Gastroesophageal sphincter (tissue), 4 donors: Measurements from ENCODE around the gene TRMT10C. TPM values are rescaled to one million over a fixed set of nuclear protein-coding genes. Genes with fewer than 3 reads are reported as not detected.

Source experiments
- ATAC-seq: fragments of 150-250 bp; one replicate; pipeline ENCODE4 v1.9.1; 2016; ENCODE audit warnings: mild to moderate bottlenecking, moderate library complexity
- H3K27ac ChIP-seq, 4 donors: fragments of 200-600 bp; sonication (generic) in 3 of 4; 1 replicate in 3 of 4; 2 replicates in 1 of 4; pipeline ENCODE4 v1.5.1; 2016 to 2019
- H3K27me3 ChIP-seq: fragments of 200-600 bp; sonication (generic); one replicate; pipeline ENCODE4 v1.5.1; 2019
- H3K36me3 ChIP-seq, 2 donors: fragments of 200-600 bp; sonication (generic); one replicate each; pipeline ENCODE4 v1.5.1; 2019; ENCODE audit warnings: control low read depth in 1 of 2
- H3K4me1 ChIP-seq, 3 donors: fragments of 200-600 bp; sonication (generic); 1 replicate in 2 of 3; 2 replicates in 1 of 3; pipeline ENCODE4 v1.5.1; 2016 to 2019; ENCODE audit warnings: control low read depth in 2 of 3
- H3K4me3 ChIP-seq, 2 donors: fragments of 200-600 bp; sonication (generic); one replicate each; pipeline ENCODE4 v1.5.1; 2019; ENCODE audit warnings: mild to moderate bottlenecking in 1 of 2, moderate library complexity in 1 of 2
- H3K9me3 ChIP-seq, 3 donors: fragments of 200-600 bp; sonication (generic); one replicate each; pipeline ENCODE4 v1.5.1; 2017 to 2019; ENCODE audit warnings: control low read depth in 2 of 3
- EP300 ChIP-seq: sonication (generic); formaldehyde crosslinking; IDR thresholded peaks from one replicate; pipeline ENCODE4 v1.6.1; 2017; ENCODE audit warnings: antibody characterized with exemption, mild to moderate bottlenecking
- POLR2A ChIP-seq, 2 donors: fragments of 450-650 bp; IDR thresholded peaks; one replicate each; pipeline ENCODE4 v1.6.1; 2017; ENCODE audit warnings: antibody characterized with exemption in 2 of 2, mild to moderate bottlenecking in 2 of 2, moderate library complexity in 1 of 2
- POLR2AphosphoS5 ChIP-seq: sonication (generic); formaldehyde crosslinking; IDR thresholded peaks from one replicate; pipeline ENCODE4 v1.6.1; 2017; ENCODE audit warnings: antibody characterized with exemption
- WGBS, 2 donors: methylation state at CpG; one replicate each; pipeline ENCODE4 v1.1.5; 2018; ENCODE audit warnings: low coverage in 1 of 2; 5-methylcytosine and 5-hydroxymethylcytosine counted together
- total RNA-seq, 4 donors: library from RNA; depleted of rRNA; stranded (reverse); fragments of >200 nt; gene quantifications; one replicate each; pipeline ENCODE4 v1.1.0, GENCODE V29; 2016
- TF ChIP-seq, protein P1 (sequence below), 4 experiments: fragments of 200-600 bp in 2 of 4; fragments of 450-650 bp in 2 of 4; sonication (generic) in 1 of 4; IDR thresholded peaks; one replicate each; pipeline ENCODE4 v1.5.1; 2017 to 2019; ENCODE audit warnings: antibody characterized with exemption in 4 of 4, mild to moderate bottlenecking in 2 of 4, moderate library complexity in 2 of 4

The TRMT10C gene
- total RNA-seq, 4 donors from 2014 or later = 12.2 to 22.7 (median 16.8) TPM

DNA sequence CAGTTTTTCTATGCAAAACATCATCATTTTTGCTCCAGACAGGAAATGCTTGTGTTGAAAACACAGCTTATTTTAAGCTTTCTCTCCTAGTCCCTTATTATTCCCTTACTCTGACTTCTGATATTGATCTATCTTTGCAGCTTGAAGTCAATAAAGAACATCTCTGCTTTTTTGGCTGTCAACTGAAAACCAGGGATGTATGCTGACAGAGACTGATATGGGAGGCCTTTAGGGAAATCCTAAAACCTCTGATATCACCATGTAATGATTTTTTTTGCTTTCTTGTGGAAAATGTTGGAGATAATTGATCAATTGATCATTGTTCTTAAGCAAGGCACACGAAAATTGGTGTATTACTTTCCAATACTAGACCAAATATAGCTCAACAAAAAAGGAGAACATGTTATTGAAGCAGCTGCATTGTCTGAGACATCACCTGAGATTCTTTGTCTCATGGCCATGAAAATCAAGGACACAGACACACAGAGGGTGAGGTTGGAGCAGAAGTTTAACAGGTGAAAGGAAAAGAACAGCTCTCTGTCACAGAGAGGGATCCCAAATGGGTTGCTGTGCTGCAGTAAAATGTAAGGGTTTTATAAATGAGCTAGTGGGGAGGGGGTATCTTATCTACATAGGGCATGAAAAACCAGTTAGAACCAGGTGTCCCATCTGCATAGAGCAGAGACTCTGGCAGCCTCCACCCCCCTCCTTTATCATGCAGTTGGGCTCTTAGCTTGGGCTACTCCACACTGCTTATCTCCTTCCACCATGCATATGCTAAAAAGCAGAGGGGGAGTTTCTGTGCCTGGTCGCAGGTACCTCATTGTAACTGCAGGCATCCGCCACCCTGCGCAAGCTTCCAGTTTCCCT, 31.6 kb upstream of the TRMT10C start:
- no peak for ATAC-seq
- H3K4me3 ChIP-seq = no peak overlapping the region
- H3K4me1 ChIP-seq = no peaks in the 10 kb centered on the region
- no peaks in the 10 kb centered on the region for H3K36me3 ChIP-seq
- WGBS, 2 donors = 83 to 88% methylated on average over 4 of the region's 4 CpGs
- H3K27ac ChIP-seq = no peak overlapping the region
- TF ChIP-seq, protein P1, sequence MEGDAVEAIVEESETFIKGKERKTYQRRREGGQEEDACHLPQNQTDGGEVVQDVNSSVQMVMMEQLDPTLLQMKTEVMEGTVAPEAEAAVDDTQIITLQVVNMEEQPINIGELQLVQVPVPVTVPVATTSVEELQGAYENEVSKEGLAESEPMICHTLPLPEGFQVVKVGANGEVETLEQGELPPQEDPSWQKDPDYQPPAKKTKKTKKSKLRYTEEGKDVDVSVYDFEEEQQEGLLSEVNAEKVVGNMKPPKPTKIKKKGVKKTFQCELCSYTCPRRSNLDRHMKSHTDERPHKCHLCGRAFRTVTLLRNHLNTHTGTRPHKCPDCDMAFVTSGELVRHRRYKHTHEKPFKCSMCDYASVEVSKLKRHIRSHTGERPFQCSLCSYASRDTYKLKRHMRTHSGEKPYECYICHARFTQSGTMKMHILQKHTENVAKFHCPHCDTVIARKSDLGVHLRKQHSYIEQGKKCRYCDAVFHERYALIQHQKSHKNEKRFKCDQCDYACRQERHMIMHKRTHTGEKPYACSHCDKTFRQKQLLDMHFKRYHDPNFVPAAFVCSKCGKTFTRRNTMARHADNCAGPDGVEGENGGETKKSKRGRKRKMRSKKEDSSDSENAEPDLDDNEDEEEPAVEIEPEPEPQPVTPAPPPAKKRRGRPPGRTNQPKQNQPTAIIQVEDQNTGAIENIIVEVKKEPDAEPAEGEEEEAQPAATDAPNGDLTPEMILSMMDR (IDR thresholded peaks at IDR 0.05) = no peak
- no peak for TF ChIP-seq EP300
- TF ChIP-seq POLR2AphosphoS5 = no peak
- no peak for TF ChIP-seq POLR2A (IDR thresholded peaks at IDR 0.05)
- no peaks in the 10 kb centered on the region for H3K9me3 ChIP-seq
- no peaks in the 10 kb centered on the region for H3K27me3 ChIP-seq

DNA sequence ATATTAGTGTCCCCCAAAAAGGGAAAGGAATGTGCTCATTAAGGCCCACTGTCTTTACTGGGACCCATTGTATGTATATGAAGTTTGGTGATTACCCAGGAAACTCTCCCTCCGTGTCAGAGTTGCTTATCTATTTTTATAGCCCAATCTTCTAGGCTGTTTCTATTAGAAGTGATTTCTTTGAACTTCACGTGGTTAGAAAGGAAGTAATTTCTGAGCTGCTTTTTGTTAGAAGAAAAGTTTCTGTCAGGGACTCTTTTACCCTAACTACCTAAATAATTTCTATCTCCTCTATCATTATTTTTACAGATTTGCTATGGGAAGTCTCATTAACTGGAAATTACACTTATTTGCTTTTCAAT, 31.0 kb upstream of the TRMT10C start:
- Histone ChIP-seq H3K36me3 (no peaks in the 10 kb centered on the region), H3K27ac (no peak overlapping the region), H3K4me3 (no peak overlapping the region), H3K4me1 (no peaks in the 10 kb centered on the region), H3K9me3 (no peaks in the 10 kb centered on the region), H3K27me3 (no peaks in the 10 kb centered on the region)
- WGBS, 2 donors = 71 to 86% methylated on average over 2 of the region's 2 CpGs
- TF ChIP-seq EP300 = no peak
- ATAC-seq = no peak

DNA sequence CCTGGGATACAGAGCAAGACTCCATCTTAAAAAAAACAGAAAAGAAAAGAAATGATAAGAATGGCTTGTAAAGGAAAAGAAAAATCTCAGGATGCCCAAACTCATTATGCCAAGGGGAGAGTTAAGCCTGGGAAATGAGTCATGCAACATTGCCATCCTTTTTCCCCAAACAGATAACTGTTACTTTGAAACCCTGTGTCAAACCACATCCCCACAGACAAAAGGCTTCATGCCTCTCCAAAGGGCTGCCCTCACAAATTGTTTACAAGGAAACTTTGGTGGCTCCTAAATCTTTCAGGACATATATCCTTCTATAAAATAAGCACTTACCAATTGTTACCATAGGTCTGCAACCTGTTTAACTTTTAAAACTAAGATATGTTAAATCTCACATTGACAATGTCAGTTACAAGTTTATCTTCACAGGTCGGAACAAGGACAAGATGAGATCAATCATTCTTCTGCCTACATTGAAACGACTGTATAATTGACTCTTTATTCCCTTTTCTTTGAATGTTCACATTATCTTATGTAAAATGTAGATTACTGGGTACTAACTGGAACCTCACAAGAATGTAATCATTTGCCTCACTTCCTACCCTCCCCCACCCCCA, 30.1 kb upstream of the TRMT10C start:
- Histone ChIP-seq H3K27ac (no peak overlapping the region), H3K4me1 (no peaks in the 10 kb centered on the region), H3K4me3 (no peak overlapping the region), H3K36me3 (no peaks in the 10 kb centered on the region), H3K27me3 (no peaks in the 10 kb centered on the region), H3K9me3 (no peaks in the 10 kb centered on the region)
- WGBS, 2 donors = 39 to 40% methylated on average over 2 of the region's 2 CpGs
- TF ChIP-seq, protein P1 (IDR thresholded peaks at IDR 0.05) = no peak
- no peak for TF ChIP-seq POLR2A (IDR thresholded peaks at IDR 0.05)
- no peak for TF ChIP-seq EP300
- TF ChIP-seq POLR2AphosphoS5 = no peak
- no peak for ATAC-seq

DNA sequence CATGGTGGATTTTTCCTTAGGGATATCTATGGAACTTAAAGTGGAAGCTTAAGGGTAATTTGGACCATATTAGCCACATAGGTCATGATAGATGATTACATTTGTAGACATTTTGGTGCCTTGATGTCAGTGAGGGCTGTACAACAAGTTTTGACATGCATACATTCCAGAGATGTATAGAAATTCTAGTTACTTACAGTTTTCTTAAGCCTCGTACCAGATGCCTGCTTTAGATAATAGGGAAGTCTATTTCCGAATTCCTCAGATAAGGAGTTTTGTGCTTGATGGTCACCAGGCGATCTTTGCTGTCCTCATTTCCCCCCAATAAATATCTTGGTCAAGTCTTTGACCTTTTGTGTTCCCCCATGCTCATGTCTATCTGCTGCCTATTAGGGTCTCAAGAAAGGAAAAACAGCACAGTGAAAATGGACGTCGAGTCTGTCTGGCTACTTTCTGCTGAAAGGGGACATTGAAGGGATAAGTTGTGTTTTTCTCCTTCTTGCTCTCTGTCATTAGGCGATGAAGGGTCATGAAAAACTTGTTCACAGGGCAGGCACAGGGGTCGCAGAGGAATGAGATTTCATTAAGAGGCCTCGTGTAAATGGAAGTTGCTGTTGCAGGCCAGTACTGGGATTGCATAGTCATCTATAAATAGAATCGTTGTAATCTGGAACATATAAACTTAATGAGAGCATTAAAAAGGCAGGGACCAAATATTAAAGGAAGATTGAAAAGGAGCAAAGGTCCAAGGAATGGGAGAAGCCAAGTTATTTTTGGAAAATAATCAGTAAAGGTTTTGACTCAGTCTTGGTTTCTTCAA, 28.7 kb upstream of the TRMT10C start:
- no peak for ATAC-seq
- WGBS, 2 donors = 52 to 58% methylated on average over 7 to 8 of the region's 9 CpGs
- TF ChIP-seq POLR2AphosphoS5 (no peak), POLR2A (IDR thresholded peaks at IDR 0.05) (no peak), EP300 (no peak)
- TF ChIP-seq, protein P1 (IDR thresholded peaks at IDR 0.05) = no peak

DNA sequence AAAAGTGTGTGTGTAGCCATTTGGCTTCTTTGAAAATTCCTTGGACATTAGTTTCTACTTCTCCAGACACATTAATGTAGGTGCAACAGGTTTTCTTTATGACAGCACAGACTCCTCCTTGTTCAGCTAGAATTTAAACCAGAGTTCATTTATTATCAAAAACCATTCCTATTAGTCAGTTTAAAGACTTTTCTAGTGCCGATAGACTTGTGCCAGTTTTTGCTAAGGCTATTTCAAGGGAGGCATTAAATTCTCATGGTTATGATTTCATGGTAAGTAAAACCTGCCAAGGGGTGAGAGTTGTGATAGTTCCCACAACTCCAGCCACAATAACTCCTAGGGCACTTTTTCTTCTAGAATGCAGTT, 28.1 kb upstream of the TRMT10C start:
- H3K27ac ChIP-seq = no peak overlapping the region
- TF ChIP-seq POLR2A (IDR thresholded peaks at IDR 0.05) = no peak
- TF ChIP-seq, protein P1 (IDR thresholded peaks at IDR 0.05) = no peak
- no peak for TF ChIP-seq POLR2AphosphoS5
- no peak for TF ChIP-seq EP300
- WGBS, 2 donors = 27 to 50% methylated on average over 1 of the region's 1 CpG
- H3K9me3 ChIP-seq = no peaks in the 10 kb centered on the region
- no peaks in the 10 kb centered on the region for H3K4me1 ChIP-seq
- no peaks in the 10 kb centered on the region for H3K27me3 ChIP-seq
- no peak overlapping the region for H3K4me3 ChIP-seq
- no peak for ATAC-seq
- H3K36me3 ChIP-seq = no peaks in the 10 kb centered on the region

More for the DNA sequence above, 28.7 kb upstream of the TRMT10C start:
- Histone ChIP-seq H3K36me3 (no peaks in the 10 kb centered on the region), H3K4me1 (no peaks in the 10 kb centered on the region), H3K4me3 (no peak overlapping the region), H3K9me3 (no peaks in the 10 kb centered on the region), H3K27me3 (no peaks in the 10 kb centered on the region), H3K27ac (no peak overlapping the region)
